ENCODE measurements around the gene ADGRG6.
"Not testable (repeated sequence)": the region's sequence is repeated elsewhere in the genome, so short reads cannot be mapped to it uniquely, and the experiment has no call there.

ADGRG6 gene

GRCh38 chr6:142301651-142302391, at the start of gene ADGRG6:
ADGRG6 (plus strand) TSS chr6:142302007; CDS start chr6:142302330, 323 bp downstream.
- peak; percentile 31 to 49 for DNase-seq

DNA sequence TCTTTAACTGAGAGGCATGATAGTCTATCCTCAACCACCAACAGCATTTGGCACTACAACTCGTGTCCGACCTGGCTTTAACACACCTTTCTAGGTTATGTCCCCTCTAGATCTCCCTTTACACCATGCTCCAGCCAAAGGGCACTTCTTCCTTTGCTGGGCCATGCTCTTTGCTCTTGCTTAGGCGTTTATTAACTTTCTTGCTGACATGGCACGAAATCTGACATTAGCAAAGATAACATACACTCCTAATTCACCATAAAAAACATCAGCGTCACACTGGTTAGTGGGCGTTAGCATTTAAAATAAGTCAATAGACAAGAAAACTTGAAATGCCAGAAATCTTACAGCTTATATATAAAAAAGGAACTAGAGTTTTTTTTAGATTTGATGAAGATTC, 47.3 kb upstream of the ADGRG6 start:
- no peak for DNase-seq

DNA sequence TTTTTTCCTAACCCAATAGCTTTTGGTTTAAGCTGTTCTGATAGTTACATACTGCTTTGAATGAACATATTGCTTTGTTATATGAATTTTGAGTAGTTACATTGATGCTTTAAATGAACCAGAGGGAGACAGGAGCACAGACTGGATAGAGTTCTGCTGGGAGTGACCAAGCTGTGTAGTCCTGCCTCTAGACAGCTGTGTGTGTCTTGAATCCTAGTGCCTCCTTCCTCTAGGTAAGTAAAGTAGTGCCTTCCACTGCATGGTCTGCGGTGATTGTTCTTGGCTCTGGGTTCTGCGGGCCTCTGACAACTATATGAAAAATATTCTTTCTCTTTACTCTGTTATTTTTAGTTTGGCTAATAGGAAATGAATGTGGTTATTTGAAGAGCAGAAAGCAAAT, 46.0 kb upstream of the ADGRG6 start:
- DNase-seq: no peak

GRCh38 chr6:142258305-142258704, 43.5 kb upstream of the ADGRG6 start:
- no peak for DNase-seq

DNA sequence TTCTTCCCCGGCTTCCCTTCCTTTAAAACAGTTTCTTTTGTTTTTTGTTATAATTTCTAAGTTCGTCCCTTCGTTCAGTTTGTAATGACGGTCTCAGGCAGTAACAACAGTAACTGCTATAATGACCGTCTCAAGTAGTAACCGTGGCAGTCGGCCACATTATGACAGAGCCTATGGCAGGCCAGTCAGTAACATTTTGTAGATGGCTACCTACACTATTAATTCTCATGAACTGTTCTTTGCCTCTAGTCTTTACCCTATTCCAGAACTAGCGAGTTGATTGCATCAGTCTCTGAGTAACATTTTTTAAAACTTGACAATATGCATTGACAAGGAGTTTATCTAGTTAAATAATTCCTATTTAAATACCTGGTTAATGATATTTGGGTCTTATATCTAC, 43.0 kb upstream of the ADGRG6 start:
- DNase-seq: no peak

DNA sequence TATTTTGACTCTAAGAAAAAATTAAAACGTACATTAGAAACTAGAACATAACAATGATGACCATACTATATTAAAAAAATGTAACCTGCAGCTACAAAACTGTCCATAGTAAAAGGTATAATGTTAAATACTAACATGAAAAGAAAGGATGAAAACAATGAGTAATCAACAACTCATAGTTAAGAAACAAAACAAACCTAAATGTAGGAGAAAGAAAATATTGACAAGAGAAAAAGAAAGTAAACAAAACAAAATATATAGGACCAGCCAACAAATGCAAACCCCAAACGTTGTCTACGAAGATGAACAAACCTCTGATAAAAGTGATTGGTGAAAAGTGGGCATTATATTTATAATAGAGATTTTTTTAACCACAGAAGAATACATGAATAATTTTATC, 41.1 kb upstream of the ADGRG6 start:
- DNase-seq: no peak

- no peak for DNase-seq
Observed at GRCh38 chr6:142262231-142262630, 39.6 kb upstream of the ADGRG6 start.

- DNase-seq: no peak
Observed at GRCh38 chr6:142265476-142265875, 36.3 kb upstream of the ADGRG6 start.

DNA sequence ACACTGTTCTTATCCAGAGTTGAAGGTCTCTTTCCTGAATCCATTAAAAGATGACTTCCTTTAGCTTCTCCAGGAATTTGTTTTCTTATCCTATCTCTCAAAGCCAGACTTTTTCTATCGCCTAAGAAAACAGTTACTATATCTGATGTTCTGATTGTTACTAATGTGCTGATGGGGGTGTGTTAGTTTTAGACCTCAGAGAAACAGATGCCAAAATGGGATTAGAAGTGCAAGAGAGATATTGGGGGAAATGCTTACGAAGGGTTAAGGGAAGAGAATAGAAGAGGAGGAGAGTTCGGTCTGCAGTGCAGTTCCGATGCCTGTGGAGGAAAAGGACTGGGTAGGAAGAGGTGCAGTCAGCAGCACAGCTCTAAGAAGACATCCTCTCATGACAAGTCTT, 35.7 kb upstream of the ADGRG6 start:
- no peak for DNase-seq

- no peak for DNase-seq
Observed at GRCh38 chr6:142271476-142271875, 30.3 kb upstream of the ADGRG6 start.

DNA sequence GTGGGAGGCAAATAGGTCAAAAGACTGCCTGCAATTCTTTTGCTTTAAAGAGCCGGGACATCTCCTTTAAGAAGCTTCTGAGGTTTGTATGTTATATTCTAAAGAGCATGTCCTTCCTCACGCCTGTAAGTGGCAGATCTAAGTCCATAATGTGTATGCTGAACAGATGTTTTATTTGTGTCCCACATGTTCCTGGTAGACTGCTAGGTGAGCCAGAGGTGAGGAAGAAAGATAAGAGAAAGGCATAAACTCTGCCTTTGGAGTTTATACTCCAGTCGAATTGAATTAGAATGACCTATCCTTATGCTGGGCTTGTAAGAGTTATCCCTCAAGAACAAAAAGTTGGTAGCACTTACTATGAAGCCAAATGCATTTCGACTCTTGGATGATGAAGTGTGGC, 27.2 kb upstream of the ADGRG6 start:
- DNase-seq: no peak

DNA sequence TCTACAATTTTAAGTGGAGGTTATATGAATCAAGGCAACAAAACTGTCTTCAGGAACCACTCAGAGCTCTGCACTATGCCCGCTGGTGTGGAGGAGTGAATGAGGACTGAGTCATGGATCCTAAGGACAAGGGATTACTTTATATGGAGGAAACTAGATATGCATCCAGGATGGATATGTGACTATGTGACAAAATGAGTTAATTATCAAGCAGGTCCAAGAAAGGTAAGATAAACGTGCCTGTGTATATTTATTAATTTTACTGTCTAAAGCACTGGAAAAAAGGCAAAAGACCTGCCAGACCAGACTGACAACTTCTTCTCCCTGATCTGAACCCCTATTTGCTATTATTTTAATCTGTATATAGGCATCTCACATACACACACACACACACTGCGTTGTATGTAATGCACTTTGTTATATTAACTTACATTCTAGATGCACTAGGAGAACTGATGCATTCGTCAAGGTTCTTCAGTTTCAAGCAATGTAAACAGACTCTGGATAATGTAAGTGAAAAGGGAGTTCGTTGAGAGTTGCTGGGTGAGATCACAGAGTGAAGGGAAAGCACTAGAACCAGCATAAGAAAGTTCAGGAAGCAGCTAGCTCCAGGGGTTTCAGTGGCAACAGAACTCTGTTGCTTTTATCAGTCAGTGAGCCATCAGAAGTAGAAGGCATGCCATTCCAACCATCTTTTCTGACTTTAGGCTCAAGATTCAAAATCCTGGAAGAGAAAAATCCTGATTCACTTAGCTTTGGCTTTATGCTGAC, 26.4 kb upstream of the ADGRG6 start:
- no peak for DNase-seq

DNA sequence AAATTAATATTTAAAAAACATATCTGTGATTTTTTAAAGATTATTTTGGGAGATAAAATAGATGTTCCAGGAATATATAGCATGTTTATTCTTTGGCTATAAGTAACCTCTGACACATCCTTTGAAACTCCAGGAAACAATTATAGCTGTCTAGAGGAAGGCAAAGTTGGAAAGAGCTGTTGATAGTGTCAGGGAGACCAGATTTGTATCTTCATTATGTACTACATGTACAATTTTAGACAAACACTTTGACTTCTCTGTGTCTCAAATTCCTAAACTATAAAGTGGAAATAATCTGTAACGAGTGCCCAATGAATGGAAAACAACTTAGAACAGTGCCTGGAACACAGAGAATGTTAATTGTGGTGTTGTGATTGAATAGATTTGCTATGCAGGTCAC, 25.6 kb upstream of the ADGRG6 start:
- no peak for DNase-seq

GRCh38 chr6:142279350-142280180, 22.2 kb upstream of the ADGRG6 start:
- no peak for DNase-seq

GRCh38 chr6:142280265-142280664, 21.5 kb upstream of the ADGRG6 start:
- DNase-seq: no peak

GRCh38 chr6:142280927-142281326, 20.9 kb upstream of the ADGRG6 start:
- no peak for DNase-seq

DNA sequence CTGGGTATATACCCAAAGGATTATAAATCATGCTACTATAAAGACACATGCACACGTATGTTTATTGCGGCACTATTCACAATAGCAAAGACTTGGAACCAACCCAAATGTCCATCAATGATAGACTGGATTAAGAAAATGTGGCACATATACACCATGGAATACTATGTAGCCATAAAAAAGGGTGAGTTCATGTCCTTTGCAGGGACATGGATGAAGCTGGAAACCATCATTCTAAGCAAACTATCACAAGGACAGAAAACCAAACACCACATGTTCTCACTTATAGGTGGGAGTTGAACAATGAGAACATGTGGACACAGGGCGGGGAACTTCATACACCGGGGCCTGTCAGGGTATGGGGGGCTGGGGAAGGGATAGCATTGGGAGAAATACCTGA, 18.7 kb upstream of the ADGRG6 start:
- not testable (repeated sequence) for DNase-seq

- no peak for DNase-seq
Observed at GRCh38 chr6:142284419-142284818, 17.4 kb upstream of the ADGRG6 start.

DNA sequence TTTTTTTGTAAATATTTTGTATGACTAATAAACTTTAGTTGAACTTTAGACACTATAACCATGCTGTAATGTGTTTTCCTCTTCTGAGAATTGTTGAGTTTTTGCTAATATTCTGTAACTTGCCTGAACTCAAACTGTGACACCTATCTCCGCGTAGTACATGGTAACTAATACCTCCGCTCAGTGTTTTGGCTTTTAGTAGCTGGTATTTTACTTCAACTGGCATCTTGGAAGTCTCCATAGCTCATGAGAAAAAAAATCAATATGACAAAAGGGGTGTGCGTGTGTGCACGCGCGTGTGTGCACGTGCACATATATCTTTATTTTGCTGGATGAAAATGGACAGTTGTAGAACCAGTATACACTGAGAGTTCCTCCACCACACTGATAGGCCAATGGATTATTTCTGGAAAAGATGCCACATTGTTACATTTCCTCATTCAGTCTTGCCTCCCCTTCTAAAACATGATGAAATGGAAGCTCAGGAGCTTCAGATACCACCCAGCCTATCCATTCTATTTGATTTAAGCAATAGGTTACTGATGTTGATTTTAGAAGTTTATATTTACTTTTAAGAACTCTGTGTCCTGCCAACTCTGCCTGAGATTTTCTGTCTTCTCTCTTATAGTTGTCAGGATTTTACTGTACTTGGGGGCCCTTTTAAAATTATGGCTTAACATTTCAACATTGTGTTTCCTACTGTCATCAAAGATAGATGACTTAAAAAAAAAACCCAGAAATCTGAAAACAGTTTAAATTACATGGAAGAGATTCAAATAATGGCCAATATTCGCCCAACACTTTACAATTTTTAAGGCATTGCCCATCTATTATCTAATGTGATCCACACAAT, 16.3 kb upstream of the ADGRG6 start:
- DNase-seq: no peak

GRCh38 chr6:142286088-142286409, 15.8 kb upstream of the ADGRG6 start:
- DNase-seq: no peak

- DNase-seq: no peak
Observed at GRCh38 chr6:142289687-142290086, 12.1 kb upstream of the ADGRG6 start.

DNA sequence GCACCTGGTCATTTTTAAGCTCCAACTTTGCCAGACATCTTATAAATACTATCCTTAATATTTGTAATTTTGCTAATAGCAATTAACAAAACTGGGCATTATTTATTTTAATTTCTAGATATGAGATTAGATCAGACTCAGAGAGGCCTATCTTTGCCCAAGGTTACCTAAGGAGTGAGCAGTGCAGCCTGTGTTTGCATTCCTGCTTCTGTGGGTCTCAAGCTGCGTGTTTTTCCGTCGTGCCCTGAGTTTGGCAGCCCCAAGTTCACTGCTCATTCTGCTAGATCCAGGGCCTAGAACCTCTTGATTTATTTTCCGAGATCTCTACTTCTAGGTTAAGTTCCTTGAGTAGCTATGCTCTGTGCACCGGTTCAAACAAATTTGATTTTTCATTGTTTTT, 11.0 kb upstream of the ADGRG6 start:
- no peak for DNase-seq

- no peak for DNase-seq
Observed at GRCh38 chr6:142291512-142291911, 10.3 kb upstream of the ADGRG6 start.

Measured in stimulated activated CD4-positive, alpha-beta T cell treated with anti-CD3 and anti-CD28 coated beads, Interleukin-4, amount 100 ng/mL, for 4 hours (primary cell).